Measurements from ENCODE around the gene TUNAR.
A peak's percentile ranks its signal among the peaks of the same experiment; 100 is the strongest.

TUNAR gene

DNA sequence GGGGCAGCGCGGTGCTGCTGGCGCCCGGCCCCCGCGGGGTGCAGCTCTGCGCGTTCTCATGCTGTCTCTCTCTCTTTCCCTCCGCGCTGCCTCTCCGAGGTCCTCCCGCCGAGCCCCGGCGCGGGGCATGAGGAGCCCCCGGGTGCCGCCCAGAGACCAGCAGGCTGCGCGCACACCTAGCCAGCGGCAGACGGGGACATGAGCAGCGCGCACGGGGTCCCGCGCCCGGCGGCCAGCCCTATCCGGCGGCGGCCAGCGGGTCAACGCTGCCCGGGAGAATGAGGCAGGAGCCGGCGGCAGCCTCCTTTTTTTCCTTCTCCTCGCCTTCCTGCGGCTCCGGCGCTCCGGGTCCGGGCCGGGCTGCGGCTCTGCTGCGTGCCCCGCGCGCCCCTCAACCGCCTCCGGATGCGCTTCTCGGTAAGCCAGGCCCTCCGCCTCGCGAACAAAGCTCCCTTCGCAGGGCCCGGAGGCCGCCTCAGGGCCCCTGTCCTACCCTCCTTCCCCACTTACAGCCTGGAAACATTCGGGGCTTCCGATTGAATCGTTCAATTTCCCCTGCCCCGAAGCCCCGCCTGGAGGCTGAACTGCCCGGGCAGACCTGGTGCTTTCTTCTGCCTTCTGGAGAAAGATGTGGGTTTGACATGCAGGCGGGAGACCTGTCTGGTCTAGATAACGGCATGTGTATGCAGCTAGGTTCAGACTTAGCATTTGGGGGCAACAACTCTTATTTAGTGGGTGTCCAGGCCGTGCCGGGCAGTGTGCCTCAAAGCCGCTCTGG is at the start of gene TUNAR:
TSS of gene TUNAR (plus strand) at position 72 of the 778 bp plus-strand sequence.
- no peak for DNase-seq

DNA sequence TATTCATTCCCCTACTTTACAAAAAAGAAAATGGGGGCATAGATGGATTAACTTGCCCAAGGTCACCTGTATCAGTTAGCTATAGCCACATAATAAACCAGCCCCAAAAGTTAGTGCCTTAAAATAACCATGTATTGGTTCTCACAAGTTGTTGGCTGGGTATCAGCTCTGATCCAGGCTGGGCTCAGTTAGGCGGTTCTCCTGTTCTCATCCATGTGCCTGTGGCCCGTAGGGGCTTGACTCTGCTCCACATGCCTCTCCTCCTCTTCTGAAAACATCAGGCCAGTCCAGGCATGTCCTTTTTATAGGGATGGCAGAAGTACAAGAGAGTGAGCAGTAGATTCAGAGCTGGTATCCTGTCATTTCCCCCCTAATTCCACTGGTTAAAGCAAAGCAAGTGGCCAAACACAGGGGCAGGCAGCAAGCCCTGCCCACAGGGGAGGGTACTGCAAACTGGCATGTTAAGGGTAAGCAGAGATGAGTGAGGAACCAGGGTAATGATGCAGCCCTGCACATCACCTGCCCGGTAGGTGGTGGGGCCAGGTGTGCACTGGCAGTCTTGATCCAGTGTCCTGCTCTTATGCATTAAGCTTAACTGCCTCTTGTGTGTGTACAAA is 47.9 kb upstream of the TUNAR start:
- DNase-seq, result peak; percentile 12

DNA sequence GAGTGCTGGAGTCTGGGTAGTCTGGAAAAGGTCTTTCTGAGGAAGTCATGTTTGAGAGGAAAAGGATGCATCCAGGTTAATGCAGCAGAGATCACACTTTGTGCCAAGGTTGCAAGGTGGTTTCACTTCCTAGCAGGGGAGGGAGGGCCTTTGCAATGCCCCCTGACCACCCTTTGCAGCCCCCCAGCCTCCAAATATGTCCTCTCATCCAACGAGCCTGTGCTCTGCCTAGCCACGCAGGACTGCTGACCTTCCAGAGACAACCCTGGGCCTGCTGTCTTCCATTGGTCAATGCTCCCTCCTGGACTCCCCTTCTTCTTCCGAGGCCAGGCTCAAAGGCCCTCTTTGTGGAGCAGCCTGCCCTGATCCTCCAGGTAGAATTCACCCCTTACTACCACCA is 47.3 kb upstream of the TUNAR start:
- DNase-seq, result no peak

DNA sequence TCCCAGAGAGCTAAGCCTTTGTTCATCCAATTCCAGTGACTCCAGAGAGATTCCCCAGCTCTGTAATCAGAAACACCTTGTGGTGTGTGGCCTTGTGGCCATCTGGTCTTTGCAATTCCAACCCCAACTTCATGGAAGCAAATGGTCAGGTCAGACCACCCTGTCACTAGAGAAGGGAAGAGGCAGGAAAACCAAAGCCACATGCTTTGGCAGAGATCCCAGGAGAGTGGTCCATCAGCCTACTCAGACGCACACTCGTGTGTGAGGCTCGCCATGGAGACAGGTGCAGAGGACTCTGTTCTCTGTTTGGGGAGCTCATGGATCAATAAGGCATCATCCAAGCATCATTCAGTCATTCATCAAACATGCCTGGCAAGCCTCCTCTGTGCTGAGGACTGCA is 46.2 kb upstream of the TUNAR start:
- no peak for DNase-seq

DNA sequence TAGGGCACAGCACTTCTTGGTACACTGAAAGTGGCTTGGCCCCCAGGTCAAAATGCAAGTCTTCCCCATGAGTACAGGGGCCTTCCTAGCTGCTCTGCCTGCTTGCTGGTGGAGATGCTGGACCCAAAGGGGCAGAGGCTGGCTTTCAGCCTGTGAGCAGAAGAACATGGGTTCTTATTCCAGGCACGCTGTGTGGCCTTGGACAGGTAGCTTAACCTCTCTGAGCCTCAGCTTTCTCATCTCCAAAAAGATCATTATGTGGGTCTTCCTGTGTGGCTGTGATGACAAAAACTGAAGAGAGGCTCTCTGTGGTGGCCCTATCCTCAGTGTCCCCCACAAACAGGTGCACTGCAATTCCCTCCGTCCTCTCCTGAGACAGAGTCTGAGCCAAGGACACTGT is 45.6 kb upstream of the TUNAR start:
- no peak for DNase-seq

DNA sequence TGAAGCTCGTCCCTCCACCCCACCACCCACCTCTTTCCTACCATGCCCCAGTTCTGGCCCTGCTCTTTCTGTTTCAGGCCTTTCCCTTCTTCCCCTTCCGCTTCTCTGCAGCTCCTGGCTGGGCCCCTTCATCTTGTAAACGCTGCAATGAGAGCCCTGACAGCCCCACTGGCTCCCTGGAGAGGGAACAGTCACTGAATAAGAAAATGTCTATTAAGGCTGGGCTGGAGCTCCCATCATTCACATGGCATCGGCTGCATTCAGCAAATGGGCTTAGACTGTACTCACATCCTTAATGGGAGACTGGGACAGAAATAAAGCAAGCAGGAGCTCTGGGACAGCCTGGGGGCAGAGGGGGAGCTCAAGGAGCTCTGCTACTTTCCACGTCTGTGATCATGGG is 45.2 kb upstream of the TUNAR start:
- no peak for DNase-seq

DNA sequence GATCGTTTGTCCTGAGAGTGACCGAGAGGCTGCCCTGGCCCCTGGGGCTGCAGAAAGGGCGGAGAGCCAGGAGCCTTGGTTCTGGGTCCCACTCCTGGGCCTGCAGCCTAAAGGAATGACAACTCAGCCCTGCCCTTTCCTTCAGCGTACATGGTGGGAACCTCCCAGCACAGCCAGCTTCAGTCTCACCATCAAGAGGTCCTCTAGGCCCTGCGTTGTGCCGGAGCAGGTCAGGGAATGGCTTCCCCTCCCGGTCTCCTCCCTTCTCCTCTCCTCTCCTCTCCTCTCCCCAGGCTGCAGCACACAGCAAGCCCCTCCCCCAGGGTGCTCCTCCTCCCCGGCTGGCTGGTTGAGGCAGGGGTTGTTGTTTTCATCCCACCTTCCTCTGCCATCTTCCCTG is 44.6 kb upstream of the TUNAR start:
- DNase-seq, result no peak

DNA sequence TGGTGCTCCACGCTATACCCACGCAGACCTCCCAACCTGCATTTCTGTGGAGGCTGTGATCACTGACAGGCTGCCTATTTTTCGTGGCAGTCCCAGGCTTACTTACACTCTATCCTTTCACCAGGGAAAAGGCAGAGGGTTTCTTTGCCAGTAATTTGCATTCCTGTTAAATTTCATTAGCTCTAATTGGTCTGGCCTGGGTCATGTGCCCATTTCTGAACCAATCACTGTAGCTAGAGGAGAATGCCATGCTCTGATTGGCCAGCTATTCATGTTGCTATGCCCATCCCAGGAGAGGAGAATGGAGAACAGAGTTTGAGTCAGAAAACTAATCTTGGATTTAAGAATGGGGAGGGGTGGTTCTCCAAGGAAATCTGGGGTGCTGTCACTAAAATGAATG is 43.2 kb upstream of the TUNAR start:
- DNase-seq, result no peak

DNA sequence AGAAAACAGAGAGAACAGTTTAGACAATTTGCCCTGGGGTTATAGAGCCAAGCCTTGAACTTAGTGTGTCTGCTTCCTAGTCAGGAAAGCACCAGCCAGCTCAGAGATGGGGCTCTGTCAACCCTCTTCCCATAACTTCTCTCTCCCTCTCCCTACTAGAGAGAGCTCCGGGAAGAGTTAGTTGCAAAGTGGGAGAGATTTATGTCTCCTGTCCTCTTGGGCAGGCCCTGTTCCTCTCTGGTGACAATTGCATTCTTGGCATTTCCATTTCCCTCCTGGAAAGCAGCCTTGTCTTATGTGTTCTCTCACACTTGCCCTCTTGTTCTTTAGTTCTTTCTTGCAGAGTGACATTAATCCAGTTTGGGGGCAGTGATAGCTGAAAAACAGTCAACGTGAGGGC is 42.1 kb upstream of the TUNAR start:
- DNase-seq, result no peak

DNA sequence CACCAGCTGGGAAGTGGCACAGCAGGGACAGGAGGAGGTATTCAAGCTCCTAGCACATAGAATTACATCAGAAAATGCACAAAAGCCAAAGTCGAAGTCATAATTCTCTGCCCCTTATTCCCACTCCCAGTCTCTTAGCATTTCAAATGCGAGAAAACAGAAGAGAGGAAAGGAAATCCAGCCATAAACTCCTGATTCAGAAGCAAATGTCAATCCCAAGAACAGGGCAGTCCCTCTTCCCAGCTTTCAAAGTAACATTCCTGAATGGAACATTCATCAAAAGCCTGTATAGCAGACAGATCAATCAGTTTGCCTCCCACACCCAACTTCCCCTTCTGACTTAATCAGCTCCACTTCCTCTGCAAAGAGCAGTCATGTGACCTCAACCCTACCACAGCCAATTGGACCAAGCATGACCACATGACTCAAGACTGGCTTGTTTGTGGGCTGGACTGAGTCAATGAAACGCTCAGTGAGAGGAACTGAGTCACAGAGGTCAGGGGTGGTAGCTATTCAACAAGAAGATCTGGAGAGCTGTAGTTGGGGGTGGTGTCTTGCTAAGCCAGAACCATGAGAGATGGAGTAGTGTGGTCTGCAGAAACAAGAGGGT is 41.4 kb upstream of the TUNAR start:
- no peak for DNase-seq

DNA sequence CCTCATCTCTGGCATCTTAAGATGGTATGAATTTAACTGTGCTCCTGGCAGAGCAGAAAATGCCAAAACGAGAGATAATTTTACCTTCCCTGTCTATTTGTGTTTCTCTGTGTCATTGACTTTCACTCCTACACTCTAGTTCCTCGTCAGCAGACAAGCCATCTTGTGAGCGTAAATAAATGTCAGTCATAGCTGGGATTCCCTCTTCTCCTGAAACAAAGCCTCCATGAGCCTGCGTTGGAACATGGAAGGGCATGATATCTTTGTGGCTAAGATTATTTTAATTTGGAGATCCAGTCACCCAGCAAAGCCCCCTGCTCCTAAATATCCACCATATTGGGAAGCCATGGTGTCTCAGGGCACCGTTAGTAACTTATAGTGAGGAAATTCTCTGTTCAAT is 37.8 kb upstream of the TUNAR start:
- DNase-seq, result no peak

DNA sequence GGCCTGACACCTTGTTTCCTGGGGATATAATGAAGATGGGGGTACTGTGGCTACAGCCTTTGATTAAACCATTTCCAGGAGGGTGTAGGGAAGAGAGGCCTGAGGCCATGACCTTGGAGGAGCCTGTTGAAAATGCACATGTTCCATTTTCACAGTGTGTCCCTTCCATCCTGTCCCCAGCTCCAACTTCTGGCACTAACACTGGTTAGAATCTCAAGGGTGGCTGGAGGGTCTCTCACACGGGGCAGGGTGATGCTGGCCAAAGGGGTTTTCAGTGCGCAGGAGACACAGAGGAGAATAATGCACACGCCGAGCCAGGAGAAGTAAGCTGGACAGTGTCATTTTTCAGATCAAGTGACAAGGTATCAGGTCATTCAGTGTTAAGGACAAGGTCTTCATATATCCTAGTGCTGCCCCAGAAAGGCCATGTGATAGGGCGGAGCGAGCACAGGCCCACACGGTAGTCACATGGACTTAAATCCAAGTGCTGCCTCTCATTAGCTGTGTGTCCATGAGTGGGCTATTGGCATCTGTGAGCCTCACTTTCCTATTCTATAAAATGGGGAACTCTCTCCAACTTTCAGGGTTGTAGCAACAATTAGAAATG is 36.4 kb upstream of the TUNAR start:
- DNase-seq, result no peak

DNA sequence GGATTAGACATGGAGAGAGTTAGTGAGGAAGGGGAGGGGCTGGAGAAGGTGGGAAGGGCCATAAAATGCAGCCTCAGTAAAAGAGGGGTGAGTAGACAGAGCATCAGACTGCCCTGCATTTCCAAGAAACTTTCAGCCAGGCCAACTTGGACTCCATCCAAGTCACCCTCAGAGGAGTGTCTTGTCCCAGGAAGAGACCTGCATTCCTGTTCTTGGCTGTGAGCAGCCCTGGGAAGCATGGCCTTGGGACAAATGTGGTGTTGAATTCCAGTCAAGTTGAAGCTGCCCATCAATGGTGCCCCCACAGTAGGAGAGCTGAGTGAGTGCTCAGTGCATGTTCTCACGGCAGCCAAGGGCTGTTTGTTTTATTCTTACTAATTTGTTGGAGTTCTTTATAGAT is 35.0 kb upstream of the TUNAR start:
- no peak for DNase-seq

DNA sequence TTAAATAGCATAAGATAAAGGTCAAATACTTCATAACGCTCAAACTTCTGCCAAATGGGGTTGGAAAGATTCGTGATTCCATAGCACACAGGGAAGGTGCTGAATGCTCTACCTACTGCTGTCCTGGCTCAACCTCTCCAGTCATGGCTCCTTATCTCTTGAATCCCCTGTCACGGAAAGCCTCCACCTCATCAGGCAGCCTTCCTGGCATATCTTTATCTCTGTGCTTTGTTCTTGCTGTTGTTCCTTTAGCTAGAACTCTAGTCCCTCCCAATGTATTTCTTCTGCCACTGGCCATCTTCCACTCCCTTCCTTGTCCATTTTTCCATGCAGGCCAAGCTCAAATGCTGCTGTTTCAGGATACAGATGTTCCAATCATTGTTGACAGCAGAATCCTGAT is 26.9 kb upstream of the TUNAR start:
- no peak for DNase-seq

DNA sequence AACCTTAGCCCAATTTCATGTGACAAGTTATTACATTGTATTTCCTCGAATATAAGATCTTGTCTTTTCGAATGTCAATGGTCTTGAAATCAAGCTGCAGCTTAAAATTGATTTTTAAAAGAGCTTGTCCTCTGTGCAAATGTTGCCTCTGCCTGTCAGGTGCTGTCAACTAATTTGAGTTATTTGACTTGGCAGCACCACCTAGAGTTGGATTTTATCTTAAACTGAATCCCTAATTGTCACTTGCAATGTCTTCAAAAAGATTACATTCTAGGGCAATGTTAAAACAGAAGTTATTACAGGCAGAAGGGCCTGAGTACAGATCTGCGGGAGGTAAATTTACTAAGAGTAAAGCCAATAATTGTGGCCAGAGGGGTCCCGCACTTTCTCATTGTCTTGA is 26.2 kb upstream of the TUNAR start:
- no peak for DNase-seq

DNA sequence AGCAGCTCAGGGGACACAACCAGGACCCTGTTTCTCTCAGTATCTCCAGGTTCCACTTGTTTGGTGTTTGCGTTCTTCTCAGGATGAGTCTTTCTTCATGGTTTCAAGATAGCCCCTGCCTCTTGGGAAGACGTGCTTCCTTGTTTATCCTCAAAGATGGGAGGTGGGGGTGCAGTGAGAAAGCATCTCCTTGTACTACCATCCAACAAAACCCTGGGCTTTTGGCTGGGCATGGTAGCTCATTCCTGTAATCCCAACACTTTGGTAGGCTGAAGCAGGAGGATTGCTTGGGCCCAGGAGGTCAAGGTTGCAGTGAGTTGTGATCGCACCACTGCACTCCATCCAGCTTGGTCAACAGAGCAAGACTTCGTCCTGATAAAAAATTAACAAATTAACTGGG is 21.0 kb upstream of the TUNAR start:
- no peak for DNase-seq

DNA sequence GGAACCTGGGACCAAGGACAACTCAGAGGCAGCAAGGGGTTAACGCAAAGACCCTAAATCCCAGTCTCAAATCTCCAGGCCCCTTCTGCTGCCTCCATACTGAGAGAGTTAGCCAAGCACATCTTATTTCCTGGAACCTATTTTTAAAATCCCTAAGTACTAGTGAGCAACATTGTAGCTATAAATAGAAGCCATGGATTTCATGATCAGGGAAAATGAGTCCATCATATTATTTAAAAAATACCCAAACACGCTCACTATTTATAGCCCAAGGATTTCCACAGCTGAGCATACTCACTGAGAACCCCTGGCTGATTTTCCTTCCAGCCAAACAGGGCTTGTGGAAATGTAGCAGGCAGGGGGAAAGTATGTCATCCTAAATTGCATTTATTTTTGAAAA is 19.4 kb upstream of the TUNAR start:
- DNase-seq, result no peak

DNA sequence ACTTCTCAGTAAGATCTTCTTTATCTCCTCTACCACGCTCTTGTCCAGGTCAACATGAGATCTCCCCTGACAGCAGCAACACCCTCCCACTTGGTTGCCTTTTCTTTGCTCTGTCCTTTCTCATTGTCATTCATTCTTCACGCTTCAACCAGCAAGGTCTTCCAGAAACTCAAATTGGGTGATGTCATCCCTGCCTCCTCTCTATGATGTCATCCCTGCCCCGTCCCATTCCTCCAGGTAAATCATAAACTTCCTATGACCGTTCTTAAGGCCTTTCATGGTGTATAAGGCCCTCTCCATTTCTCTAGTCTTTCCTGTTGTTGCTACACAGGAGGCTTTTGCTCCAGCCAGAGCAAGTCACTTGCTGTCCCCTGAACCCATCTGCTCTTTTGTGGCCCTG is 17.7 kb upstream of the TUNAR start:
- DNase-seq, result no peak

DNA sequence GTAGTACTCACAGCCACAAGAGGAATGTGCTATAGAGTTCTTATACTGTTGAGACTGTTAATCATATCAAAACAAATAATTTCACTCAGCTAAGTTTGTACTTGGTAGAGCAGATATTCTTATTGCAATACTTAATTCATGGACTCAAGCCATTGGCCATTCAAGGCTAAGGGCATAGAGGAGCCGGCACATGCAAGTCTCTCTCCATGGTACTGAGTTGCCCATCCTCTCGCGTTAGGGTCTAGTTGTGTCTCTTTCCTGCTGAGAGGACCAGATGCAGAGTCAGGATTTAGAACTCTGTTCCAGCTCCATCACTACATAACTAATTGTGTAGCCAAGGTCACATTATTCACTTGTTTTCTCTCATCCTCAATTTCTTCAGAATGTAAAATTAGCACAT is 14.4 kb upstream of the TUNAR start:
- no peak for DNase-seq

DNA sequence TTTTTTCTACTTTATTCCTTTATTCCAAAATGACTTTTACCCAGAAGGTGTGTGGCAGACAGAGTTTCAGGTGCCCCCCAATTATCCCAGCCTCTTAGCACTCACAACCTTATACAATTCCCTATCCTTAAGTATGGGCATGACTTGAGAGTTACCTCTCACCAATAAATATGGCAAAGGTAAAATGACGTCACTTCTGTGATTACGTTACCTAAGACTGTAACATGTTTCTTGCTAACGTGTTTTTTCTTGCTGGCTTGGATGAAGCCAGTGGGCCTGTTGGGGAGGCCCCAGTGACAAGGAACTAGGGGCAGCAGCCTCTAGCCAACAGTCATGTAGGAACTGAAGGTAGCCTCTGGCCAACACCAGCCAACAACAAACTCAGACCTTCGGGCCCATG is 13.3 kb upstream of the TUNAR start:
- no peak for DNase-seq

DNA sequence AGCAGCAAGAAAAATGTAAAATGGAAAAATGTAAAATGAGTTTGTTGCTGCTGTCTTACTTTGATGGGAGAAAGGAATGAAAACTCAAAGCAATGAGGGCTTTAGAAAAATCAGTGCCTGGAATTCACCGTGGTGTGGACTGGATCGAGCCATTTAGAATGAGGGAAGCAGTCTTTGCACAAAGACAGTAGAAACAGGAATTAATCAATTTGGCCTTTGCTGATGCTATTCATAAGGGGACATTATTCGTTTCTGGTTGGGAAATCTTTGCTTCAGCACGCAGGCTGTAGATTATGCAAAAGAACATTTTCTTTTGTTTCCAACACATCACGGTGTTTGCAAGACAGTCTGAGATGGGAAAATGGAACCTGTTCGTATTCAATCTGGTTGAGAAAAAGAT is 6.9 kb upstream of the TUNAR start:
- no peak for DNase-seq

DNA sequence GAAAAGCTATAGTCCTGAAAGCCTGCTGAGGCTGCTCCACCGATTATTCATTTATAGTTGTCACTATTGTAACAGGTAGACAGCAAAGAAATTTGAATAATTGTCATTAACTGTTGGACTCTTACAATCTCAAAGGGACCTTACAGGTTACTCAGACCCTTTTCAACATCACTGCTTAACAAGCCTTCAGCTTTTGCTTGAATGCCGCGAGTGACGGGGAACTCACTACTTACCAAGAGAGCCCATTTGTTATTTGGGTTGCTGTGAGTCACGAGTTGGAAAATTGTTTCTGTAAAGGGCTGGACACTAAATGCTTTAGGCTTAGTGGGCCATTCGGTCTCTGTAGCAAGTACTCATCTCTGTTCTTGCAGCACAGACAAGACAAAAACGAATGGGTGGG is 5.9 kb upstream of the TUNAR start:
- no peak for DNase-seq

DNA sequence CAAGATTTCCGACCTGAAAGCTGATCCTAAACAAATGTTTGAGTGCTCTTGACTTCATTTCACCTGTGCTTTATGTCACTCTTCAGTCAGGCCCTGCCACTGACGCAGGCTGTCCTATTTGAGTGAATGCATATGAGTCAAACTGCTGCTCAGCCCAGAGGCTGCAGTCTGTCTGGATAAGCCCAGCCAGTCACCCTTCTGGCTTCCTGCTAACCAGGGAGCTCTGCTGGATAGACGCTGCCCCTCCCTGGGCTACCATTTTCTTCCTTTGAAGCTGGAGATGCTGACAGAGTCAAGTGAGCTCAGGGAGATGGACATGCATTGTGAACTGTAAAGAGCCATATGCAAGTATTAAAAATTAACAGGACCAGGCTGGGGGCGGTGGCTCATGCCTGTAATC is 5.1 kb upstream of the TUNAR start:
- DNase-seq, result peak; percentile 97

DNA sequence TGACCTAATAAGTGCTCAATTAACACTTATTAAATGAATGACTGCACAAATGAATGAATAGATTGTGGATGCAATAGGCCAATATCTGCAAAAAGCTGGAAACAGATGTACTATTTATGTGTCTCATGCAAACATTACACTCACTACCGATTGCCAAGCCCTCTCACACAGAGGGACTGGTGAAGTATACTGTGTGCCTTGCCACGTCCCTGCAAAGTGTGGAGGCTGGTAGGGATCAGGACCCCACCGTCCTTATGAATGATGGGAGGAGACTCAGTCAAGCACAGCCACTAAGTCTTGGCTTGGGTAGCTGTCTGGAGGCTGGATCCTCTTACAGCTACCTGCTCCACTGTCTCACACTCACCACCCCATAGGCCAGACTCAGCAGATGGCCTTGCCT is 3.9 kb upstream of the TUNAR start:
- DNase-seq, result no peak
